Stimulated activated CD8-positive, alpha-beta memory T cell treated with anti-CD3 and anti-CD28 coated beads, Interleukin-2, amount 100 ng/mL, for 1 hour (primary cell): ENCODE measurements around the gene HELB.

ENCODE experiments used
- DNase-seq, 2 donors: peaks; one replicate each; pipeline ENCODE4 v3.0.0-alpha.2; 2020; ENCODE audit warnings: low read depth in 2 of 2

Gene HELB

DNA sequence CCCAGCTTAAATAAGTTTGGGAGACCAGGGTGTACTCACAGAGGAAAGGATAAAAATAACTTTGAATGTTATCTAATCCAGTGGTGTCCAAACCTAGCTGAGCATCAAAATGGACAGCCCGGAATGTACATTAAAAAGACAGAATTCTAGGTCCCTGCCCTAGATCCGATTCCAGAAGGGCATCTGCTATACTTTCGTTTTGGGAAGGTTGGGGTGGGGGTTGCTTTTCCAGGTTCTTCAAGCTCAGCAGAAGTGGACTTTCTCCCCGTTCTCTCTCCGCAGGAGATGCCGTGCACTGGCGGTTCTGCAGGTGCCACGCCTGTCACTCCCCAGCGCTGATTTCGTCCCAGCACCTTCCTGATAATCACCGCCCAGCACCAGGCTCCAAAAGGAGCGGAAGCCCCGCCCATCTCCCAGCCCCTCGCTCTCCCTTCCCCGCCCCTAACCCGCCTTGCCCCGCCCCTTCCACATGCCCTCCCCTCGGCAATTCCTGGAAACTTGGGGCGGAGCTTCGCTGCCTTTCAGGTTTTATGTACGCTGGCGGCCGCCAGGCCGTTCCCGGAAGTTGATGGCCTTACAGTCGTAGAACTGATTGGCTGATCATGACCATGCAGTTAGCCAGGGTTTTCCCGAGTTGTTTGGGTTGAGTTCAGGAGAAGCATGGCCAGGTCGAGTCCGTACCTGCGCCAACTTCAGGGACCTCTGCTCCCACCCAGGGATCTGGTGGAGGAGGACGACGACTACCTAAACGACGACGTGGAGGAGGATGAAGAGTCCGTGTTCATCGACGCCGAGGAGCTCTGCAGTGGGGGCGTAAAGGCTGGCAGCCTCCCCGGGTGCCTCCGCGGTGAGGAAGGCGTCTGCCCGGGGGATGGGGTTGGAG is at the start of gene HELB:
TSS of gene HELB (plus strand) at position 550 of the 883 bp plus-strand sequence. CDS start at position 661, 111 bp downstream.
- DNase-seq = peak; percentile 93 to 98

- no peak for DNase-seq
Measured at GRCh38 chr12:66252771-66253170, 49.5 kb upstream of the HELB start.

GRCh38 chr12:66255737-66256136 is 46.6 kb upstream of the HELB start:
- DNase-seq = no peak

DNA sequence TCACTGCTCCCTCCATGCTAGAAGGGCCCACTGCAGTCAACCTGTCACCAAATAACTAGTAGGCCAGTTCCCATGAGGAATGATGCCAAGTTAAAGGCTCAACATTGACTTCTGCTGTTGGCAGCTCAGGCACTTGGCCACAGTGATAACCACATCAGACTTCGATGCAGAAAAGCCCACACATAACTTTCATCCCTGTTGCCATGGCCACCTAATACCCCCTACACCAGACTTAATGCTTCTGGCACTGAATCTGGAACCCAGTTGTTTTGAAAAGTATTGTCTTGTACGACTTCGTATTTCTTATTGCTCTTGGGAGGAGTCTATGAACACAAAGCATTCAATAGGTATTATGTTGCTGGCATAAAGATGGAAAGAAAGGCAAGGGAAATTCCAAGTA is 44.3 kb upstream of the HELB start:
- DNase-seq = no peak

- DNase-seq = no peak
Measured at GRCh38 chr12:66262737-66263136, 39.6 kb upstream of the HELB start.

GRCh38 chr12:66268562-66268961 is 33.7 kb upstream of the HELB start:
- DNase-seq = no peak

- DNase-seq = no peak
Measured at GRCh38 chr12:66269142-66269541, 33.2 kb upstream of the HELB start.

GRCh38 chr12:66269757-66270383 is 32.4 kb upstream of the HELB start:
- no peak for DNase-seq

DNA sequence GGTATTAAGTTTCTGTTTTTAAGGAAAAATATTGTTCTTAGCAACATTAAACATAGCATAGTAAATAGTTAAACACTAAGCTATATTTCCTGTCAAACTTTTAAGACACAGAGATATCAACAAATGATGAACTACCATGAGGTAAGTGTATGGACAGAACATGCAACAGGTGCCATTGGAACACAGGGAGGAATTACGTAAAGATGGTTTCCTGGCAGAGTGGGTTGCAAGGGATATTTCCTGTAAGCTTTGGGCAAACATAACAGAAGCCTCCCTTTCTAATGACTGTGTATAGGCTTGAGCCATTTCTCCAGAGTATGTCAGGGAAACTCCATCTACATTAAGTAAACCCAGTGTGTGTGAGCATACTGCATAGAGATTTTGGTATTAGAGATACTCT is 31.7 kb upstream of the HELB start:
- DNase-seq = no peak

- no peak for DNase-seq
Measured at GRCh38 chr12:66272650-66273049, 29.6 kb upstream of the HELB start.

DNA sequence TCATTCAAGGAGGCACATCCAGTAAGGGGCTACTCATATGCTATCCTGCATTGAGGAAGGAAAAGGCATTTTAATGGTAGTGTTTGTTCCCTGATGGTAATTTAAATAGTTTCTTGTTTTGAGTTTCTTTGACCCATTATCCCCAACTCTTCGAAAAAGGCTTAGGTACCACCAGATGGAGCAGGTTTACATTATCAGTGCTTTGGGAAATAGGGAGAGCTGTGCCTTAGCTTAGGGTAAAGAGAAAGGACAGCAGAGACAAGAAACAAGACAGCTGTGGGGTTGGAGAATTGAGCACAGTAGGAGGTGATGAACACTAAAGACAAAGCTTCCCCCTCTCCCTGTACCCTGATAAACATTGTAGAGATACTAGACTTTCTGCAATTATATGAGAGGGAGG is 29.1 kb upstream of the HELB start:
- DNase-seq = no peak

GRCh38 chr12:66275040-66275439 is 27.3 kb upstream of the HELB start:
- DNase-seq = no peak

DNA sequence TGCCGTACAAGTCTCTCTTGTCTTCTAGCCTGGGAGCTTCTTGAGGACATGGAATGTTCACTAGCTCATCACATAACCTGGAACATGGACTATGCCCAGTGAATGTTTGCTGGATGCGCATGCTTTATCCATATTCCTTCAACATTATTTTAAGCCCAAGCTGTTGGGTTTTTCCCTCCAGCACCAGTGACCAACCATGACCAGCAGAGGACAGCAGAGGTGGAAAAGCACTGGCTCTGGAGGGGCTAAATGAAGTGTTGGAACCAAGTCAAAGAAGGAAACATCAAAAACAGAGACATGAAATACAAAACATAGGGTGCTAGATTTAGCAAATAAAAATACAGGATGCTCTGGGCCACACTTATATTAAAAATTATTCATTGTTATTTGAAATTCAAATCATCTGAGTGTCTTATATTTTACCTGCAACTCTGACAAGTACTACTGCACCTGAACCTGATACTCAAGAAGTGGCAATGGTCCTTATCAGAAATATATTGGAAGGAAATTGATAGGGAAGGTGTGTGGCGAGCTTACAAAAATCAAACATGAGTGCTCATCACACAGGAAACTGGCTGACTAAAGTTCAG is 23.1 kb upstream of the HELB start:
- DNase-seq = no peak

- no peak for DNase-seq
Measured at GRCh38 chr12:66280561-66280960, 21.7 kb upstream of the HELB start.

GRCh38 chr12:66282244-66282643 is 20.0 kb upstream of the HELB start:
- no peak for DNase-seq

GRCh38 chr12:66287275-66287674 is 15.0 kb upstream of the HELB start:
- DNase-seq = no peak

DNA sequence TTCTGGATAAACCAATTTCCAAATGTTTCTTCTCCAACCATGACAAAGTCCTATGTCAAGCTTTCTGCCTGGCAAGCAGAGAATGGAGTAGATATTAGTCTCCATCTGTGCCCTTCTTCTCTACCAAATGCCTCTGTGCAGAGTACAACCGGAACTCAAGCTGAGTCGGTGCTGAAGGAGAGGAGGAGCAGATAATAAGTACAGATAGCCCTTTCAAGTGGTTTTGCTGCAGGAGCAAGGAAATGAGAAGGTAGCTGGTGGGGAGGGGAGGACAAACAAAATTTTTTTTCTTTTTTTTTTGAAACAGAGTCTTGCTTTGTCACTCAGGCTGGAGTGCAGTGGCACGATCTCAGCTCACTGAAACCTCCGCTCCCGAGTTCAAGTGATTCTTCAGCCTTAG is 14.2 kb upstream of the HELB start:
- DNase-seq = peak; percentile 18 to 30

- DNase-seq = no peak
Measured at GRCh38 chr12:66289485-66289884, 12.8 kb upstream of the HELB start.

GRCh38 chr12:66290716-66291200 is 11.5 kb upstream of the HELB start:
- no peak for DNase-seq

DNA sequence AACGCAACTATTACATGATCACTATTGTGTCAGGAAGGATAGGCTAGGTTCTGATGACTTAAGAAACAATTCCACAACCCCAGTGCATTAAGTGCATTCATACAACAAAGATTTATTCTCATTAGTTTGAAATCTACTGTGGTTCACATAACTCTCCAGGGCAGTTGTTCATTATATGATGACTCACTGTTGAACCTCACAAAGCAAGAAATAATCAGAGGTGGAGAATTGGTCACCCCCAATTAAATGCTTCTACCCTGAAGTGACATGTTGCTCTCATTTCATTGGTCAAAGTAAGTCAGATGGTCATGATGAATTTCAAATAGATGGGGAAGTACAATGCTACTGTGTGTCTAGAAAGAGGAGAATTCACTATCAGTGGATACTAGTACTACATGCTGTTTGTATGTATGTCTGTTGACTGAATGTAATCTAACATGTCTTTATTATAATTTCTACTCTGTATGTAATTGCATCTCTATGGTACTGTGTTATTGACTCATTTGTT is 6.1 kb upstream of the HELB start:
- DNase-seq = no peak

GRCh38 chr12:66297080-66297479 is 5.2 kb upstream of the HELB start:
- no peak for DNase-seq

DNA sequence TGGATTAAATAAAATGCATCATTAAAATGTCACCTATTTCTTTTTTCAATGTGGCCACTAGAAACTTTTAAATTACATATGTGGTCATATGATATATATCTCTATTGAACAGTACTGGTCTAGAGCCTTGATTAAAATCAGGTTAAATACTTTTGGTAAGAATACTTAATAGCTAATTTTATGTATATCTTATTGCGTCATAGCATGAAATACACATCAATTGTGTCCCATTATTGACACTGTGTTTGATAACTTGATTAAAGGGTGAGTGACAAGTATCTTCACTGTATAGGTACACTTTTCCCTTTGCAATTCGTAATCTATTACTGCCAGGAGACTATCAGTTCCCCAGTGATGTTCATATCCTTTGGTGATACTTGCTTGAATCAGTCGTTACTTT is 4.4 kb upstream of the HELB start:
- no peak for DNase-seq

DNA sequence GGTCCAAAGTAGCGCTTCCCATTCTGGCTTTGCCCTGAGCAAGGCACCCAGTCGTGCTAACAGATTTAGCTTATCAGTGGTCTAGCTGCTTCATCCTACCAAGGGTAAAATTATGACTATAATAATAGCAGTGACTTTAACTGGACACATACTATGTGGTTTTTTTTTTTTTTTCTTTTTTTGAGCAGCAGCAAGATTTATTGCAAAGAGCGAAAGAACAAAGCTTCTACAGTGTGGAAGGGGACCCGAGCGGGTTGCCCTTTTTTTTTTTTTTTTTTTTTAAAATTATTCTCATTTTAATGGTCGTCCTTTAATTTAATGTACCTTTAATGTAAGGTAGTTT is 505 bp downstream of the HELB start:
- DNase-seq = no peak
